Measurements from ENCODE around the gene MYL12A.

MYL12A gene

DNA sequence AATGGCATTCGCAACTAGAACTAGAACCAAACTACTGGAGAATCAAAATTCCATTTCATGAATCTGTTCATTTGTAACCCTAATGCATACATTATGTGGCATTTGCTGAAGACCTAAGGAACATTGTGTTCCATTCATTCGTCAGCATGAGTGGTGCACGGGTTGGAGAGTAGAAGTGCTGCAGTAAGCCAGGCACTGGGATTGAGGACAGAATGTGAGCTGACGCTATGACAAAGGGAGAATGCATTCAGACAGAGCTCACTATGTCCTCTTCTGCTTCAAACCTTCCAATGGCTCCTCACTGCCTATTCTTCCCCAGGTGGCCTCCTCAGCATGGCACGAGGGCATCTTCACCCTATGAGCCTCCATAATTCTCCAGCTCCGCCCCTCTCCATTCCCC lies 21.6 kb upstream of the MYL12A start:
- no peak for DNase-seq

DNA sequence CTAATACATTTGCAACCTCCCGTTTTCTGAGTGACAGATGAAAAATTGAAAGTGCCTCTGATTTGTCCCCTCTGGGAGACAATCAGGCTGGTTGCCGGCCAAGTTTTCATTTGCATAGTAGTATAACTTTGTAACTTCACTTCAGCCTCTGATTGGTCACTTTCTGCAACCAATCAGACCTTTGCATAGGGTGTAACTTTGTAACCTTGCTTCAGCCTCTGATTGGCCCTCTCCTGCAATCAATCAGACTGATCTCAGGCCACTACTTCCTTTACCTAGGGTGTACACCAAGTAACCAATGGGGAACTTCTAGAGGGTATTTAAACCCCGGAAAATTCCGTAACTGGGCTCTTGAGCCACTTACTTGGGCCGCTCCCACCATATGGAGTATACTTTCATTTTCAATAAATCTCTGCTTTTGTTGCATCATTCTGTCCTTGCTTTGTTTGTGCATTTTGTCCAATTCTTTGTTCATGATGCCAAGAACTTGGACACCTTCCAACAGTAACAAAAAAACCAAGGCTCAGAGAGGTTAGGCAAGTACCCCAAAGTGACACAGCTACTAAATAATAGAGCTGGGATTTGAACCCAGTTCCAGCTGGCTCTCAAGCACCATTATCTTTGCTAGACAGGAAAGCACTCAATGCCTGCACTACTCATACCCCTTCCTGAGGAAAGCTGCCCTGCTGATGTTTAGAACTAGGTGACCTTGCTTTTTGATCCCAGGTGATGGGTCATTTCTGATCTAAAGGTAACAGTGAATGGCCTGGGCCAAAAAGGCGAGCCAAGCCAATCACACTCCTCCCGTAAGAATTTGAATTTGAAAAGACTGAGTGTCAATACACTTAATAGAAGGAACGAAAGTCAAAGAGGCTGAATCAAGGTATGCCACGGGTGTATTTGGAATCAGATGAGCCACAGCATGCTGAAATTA lies 16.9 kb upstream of the MYL12A start:
- DNase-seq = no peak

DNA sequence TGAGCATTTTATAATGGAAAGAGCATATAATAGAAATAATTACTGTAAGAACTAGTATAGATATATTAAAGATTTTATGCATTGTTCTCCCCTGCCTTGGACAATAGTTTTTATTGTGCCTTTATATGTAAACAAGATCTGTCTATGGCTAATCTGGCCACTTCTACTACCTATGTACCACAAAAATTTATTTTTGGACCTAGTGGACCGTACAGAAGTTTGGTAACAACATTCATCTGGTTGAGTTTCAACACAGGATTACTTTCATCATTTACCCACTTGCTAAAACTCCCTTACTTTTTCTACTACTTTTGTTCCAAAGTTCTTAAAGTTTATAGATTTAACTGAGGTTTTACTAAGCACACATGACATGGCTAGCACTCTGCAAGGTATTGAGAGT lies 14.6 kb upstream of the MYL12A start:
- DNase-seq = no peak

DNA sequence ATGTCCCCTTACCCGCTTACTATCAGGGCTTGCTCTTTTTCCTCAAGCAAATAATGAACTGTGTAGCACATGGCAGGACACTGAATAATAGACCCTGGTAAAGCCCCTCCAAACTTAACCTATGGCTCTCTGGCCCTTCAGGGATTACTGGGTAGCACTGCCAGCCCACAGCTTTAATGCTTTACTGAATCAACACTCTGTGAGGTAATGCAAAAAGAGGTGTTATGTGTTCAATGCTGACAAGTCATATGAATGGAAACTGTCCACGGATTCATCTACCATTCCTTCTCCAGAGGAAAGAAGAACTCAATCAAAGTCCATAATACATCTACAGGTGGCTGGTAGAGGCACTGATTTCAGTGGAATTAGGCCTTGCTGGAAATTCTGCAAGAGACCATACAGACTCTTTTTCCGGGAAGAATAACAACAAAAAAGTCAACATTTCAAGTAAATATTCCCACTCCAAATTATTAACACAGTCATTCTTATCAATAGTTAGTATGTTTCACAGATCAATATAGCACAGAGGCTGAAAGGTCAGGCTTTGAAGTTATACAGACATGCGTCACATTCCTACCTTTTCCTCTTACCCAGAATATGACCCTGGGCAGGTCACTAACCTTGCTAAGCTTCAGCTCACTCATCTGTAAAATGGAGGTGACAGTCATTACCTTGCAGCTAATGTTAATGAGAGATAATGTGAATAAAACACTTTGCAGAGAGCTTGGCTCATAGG lies 14.0 kb upstream of the MYL12A start:
- no peak for DNase-seq

DNA sequence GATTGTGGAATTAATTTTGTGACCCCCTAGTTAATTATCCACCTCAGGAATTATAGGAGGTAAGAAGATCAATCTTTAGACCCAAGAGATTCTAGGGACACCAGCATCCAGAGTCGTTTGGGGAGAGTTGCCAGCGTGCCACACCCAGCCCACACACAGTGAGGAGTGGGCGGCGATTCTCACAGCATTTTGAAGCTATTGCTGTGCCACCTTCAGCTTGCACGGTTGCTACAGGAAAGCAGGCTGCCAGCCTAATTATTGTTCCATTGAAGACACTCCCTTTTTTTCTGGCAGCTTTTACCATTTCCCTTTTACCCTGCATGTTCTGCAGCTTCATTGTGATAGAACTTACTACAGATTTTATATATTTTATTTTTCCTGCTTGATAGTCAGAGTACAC lies 13.1 kb upstream of the MYL12A start:
- DNase-seq = no peak

DNA sequence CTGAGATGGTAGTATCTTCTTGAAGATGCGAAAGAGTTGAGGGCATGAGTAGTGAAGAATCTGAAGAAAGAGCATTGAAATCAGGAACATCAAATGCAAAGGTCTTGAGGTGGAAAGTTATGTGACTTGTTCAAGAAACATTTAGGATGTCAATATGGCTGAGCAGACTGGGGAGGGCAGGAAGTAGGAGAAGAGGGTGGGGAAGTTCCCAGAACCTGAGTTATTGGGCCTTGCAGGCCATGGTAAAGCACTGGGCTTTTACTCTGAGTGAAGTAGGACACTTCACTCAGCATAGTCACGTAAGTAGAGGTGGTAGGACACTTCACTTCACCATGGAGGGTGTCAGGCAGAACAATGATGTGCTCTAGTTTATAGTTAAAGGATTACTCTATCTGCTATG lies 11.8 kb upstream of the MYL12A start:
- DNase-seq = no peak

DNA sequence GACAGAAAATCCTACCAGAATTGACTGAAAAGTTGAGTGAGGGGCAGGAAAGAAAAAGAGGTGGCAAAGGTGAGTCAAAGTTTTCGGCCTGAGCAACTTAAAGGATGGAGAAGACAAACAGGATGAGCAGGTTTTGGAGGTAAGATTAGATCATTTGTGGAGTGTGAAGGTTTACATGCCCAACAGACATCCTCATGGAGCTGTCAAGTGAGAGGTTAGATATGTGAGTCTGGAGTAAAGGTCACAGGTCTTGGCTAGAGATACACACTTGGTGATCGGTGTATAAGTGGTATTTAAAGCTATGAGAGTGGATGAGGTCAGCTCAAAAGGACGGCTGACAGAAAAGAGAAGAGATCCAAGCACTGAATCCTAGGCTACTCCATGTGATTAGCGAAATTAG lies 11.1 kb upstream of the MYL12A start:
- no peak for DNase-seq

DNA sequence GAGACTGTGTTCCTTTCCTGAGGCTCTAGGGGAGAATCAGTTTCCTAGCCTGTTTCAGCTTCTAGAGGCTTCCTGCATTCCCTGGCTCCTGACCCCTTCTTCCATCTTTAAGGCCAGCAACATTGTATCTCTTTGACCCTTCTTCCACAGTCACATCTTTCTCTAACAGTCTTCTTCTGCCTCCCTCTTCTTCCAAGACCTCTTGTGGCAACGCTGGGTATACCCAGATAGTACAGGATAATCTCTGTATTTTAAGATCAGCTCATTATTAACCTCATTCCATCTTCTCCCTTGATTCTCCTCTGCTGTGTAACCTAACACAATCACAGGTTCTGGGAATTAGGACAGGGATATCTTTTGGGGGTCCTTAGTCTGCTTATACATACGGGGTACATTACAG lies 8.9 kb upstream of the MYL12A start:
- DNase-seq = no peak

DNA sequence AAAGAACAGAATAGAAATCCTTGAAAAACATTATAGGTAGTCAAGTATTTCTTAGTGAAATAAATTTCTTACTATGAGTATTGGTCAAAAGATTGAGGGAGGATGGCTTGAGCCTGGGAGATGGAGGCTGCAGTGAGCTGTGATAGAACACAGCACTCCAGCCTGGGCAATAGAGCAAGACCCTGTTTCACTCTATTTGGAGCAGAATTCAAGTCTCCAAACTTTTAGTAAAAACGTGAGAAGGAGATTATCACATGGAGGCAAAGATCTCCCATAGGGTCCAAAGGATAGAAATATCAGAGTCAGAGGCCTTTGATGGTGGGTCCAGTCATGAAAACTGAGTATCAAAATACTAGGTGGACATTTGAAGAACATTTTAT lies 2.4 kb upstream of the MYL12A start:
- no peak for DNase-seq

DNA sequence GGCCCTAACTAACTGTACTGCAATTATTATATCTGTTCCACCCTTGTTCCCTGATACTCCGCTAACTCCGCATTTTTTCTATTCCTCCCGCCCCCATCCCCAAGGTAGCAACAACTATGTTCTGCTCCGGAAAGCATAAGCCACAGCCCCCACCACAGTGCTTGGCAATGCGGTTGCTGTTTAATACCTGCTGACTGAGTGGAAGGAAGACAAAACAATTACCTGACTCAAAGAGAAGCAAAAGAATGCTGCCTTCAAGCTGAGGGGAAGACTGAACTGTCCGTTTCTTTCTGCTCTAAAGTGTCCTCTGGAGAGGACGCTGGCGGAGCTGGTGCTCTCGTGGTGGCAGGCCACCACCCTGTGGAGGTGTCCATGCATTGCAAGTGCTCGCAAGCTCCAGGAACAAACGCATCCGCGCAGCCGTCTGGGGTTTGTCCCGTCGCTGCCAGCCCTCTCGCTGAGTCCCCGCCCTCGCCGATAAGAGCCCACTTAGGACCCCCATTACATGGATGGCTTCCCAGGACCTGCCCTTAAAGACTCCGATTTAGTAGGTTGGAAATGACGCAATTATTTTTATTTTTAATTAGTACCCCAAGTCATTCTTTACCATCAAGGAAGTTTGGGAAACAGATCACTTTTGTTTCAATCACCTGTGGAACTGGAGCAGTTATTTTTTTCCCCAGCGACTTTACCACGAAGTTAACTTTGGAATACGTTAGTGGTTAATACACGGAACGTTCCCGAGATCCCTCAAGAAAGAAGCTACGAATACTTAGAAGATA lies 1.6 kb upstream of the MYL12A start:
- peak; percentile 25 for DNase-seq

DNA sequence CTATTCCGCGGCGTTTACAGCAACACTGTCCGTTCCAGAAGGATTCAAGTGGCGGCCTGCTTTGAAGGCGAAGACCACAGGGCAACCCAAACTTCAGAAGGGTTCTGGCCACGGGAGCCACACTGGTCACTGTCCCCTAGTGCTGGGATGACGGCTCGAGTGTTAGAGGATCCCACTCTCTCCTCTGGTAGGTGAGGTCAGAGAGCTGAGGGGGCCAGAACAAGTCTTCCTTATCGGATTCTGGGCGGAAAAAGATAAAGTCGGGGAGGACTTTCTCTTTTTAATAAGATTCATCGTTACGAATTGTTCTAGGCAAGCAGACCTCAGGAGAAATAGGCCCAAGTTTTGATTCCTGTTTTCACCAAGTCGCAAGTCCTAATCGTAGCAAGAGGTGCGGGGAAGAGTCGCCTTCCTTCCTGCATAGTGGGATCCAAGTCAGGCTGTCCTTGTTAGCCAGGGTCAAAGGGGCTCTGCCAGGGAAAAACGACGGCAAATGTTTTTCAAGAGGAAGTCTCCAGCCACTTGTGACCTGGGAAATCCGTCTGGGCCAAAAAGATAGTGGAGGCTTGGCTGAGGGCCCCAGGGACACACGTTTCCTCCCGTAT lies 864 bp upstream of the MYL12A start:
- peak; percentile 9 for DNase-seq

DNA sequence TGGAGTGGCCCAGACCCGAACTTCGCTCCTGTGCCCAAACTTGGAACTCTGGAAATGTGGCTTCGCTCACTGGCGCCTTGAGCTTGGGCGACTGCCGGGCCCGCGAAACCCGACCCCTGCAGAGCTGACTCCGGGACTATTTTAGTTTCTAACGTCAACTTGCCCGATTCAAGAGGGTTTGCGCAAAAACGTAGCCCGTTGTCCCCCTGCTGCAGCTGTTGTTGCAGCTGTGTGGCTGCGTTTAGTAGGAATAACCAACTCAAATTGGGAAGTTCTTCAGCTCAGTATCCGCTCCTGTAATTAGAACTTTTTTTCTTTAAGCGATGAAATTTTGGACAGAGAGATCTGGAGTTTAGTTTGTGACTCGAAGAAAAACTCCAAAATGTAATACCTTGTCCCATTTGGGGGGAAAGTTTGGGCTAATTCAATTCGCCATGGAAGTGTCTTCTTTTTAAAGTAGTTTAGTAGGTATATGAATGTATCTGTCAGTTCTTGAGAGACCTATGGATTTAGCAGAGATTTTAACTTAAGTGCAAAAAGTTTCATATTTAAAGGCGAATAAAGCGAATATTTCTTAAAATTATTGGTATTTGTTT lies 559 bp downstream of the MYL12A start:
- no peak for DNase-seq

DNA sequence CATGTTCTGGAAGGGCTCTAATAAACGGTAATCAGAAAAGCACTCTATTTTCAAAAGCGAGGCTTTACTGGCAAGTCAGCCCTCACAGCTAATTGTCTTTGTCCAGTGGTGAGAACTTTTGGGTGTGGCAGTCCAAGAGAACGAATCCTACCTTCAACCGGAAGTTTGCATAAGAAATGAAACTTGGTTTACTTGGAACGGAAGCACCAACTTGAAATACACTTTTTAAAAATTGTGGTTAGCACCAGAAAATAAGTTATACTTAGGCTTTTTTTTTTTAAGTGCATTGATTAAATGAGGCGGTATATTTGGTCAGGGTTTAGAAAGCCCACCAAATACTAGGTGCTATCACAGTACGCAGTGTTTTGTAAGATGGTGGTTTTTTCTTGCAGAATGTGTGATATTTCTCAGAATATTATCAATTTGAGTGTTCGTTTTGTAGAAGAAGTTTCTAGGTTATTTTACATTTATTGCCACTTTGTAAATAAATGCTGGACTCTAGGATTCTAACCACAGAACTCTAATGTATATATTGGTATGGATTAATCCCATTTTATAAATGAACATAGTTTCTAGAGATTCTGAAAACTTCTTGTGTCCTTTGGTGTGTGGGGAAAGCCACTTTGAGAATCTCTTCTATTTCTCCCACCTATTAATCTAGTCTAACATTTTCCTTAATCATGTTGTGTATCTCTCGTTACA lies 1.2 kb downstream of the MYL12A start:
- peak; percentile 31 for DNase-seq

DNA sequence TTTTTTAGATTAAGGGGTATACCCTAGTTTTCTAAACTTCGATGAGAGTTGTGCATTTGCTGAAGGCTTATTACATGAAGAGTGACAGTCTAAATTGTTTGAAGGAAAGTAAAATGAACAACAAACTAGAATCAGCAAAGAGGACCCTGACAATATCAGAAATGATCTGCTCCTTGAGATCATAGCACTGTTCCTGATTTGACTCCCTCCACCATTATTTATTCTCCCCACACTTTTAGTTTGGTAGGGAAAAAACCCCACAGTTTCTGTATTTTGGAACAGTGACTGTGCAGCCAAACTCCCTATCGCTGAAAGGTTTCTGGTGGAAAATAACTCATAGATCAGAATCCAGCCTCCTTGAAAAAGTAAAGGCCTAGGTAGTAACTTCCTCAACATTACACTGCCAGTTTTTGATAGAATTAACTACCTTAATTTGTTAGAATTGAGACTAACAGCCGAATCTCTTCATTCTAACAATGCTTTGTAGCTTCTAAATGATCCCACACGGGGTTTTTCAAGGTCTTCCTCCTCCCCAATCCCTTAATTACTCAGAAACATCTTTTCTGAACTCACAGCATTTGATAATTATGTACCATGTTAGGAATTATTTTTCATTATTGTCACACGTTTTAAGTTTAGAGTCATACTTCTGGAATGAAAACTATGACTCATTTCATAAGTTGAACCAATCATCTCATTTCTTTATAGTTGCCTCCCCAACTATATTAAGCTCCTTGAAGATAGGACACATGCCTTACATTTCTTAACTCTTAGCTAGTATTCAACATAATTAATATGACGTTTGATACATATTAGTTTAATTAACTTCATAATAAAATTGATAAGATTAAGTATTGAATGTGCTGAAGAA lies 2.9 kb downstream of the MYL12A start:
- no peak for DNase-seq

DNA sequence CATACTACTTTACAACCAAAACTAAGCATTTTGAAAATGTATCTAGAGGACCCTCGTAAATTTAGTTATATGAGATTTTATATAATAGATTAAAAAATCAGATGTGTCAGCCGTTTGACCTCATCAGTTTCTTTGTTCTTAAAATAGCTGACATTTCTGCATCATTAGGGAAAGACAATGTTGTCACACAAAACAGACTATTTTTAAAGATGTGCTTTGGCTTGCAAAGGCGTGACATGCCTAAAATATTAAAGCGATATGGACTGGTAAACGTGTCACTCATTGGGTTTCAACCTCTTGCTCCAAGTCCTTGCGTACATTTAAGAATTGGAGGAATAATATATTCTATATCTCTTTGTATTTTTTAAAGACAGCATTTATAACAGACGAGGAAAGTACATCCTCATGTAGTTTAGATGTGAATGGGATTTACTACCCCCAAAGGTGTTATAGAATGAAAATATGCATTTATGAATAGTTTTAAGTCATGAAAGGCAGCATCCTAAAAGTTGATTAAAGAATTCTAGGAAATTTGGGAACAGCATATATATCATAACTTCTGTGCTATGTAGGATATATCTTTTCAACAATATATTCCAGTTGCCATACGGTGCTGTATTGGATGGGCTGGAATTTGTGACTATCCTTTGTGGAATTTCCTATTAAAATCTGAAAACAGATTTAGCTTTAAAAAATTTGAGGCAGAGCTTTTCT lies 3.8 kb downstream of the MYL12A start:
- DNase-seq = no peak

DNA sequence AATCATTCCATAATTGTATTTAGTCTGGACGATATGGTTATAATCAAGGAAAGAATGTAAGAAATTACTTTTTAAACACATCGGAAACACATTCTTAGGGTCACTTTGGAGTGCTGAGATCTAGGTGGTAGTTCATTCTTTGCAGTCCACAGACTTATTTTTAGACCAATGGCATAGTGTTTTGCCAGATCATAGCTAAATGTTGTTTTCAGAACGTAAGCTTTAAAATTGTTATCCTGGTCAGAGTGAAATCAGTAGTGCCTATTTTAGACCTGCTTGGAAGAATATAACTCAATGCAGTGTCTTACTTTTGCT lies 4.3 kb downstream of the MYL12A start:
- no peak for DNase-seq

DNA sequence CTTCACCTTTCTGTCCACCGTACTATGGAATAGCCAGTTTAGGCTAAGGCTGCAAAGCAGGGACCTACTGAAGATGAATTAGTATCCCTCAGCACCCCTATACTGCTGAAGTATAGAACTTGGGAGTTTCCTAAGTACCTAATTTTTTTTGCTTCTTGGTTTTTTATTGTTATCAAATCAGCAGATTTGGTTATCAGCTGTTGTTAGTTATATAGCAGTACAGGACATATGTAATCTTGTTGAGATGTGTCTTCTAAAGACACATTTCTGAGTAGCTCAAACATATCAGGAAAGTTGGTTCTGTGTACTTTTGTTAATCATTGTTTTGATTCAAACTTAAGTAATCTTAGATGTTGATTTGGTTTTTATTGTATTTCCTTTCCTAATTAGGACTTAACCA lies 5.2 kb downstream of the MYL12A start:
- DNase-seq = no peak

DNA sequence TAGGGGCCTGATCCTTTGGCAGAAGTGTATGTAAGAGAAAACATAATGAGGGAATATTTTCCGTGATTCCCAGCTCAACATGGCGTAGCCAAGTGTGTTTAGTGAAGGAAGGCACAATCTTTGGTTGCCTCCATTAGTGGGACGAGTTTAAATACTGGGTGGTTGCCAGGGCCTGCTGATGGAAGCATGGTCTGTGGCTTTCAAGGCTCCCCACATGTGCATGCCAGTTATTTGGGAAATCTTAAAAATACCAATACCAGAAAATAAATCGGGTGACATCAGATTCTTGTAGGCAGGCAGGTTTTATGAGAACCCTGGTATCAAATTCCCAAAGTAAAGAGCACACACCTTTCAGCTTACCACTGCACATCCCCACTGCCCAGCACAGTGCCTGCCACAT lies 7.1 kb downstream of the MYL12A start:
- no peak for DNase-seq

DNA sequence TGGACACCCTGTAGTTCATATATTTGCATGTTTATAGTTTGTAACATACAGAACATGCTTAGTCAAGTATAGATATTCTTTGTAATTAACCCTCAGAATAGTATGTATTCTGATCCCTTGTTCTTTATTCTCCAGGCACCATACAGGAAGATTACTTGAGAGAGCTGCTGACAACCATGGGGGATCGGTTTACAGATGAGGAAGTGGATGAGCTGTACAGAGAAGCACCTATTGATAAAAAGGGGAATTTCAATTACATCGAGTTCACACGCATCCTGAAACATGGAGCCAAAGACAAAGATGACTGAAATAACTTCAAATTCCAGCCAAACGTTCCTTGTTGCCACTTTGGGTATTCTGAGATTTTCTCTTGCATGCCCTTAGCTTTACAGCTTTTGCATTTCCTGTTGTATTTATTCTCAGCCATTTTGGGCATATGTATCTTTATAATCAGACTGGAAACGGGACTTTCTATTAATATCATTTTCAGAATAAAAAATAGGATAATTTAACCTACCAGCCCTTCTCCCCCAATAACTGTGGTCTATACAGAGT lies 8.1 kb downstream of the MYL12A start:
- DNase-seq = no peak
